ENCODE measurements around the gene MOAP1.
"Not testable (repeated sequence)": the region's sequence is repeated elsewhere in the genome, so short reads cannot be mapped to it uniquely, and the experiment has no call there.

The MOAP1 gene

GRCh38 chr14:93185349-93185720 is 638 bp upstream of the MOAP1 start:
- DNase-seq: no peak

- DNase-seq: no peak
Measured at GRCh38 chr14:93183596-93184317, 940 bp downstream of the MOAP1 start.

GRCh38 chr14:93175492-93175891 is 9.2 kb downstream of the MOAP1 start:
- DNase-seq: no peak

- not testable (repeated sequence) for DNase-seq
Measured at GRCh38 chr14:93174731-93175130, 10.0 kb downstream of the MOAP1 start.

GRCh38 chr14:93173943-93174395 is 10.7 kb downstream of the MOAP1 start:
- peak; percentile 1 for DNase-seq

- DNase-seq: no peak
Measured at GRCh38 chr14:93171376-93171775, 13.3 kb downstream of the MOAP1 start.

GRCh38 chr14:93170141-93170540 is 14.6 kb downstream of the MOAP1 start:
- DNase-seq: not testable (repeated sequence)

- DNase-seq: not testable (repeated sequence)
Measured at GRCh38 chr14:93169619-93170018, 15.1 kb downstream of the MOAP1 start.

- not testable (repeated sequence) for DNase-seq
Measured at GRCh38 chr14:93168610-93169009, 16.1 kb downstream of the MOAP1 start.

GRCh38 chr14:93165271-93166265 is 19.1 kb downstream of the MOAP1 start:
- DNase-seq: not testable (repeated sequence)

- DNase-seq: no peak
Measured at GRCh38 chr14:93163564-93163963, 21.1 kb downstream of the MOAP1 start.

GRCh38 chr14:93161411-93161940 is 23.2 kb downstream of the MOAP1 start:
- no peak for DNase-seq

GRCh38 chr14:93160353-93160801 is 24.3 kb downstream of the MOAP1 start:
- no peak for DNase-seq

- not testable (repeated sequence) for DNase-seq
Measured at GRCh38 chr14:93159625-93160352, 24.9 kb downstream of the MOAP1 start.

GRCh38 chr14:93158349-93158748 is 26.3 kb downstream of the MOAP1 start:
- not testable (repeated sequence) for DNase-seq

GRCh38 chr14:93156693-93157369 is 27.9 kb downstream of the MOAP1 start:
- no peak for DNase-seq

GRCh38 chr14:93155667-93156066 is 29.0 kb downstream of the MOAP1 start:
- no peak for DNase-seq

GRCh38 chr14:93153121-93153520 is 31.6 kb downstream of the MOAP1 start:
- DNase-seq: no peak

- DNase-seq: no peak
Measured at GRCh38 chr14:93150227-93151208, 34.2 kb downstream of the MOAP1 start.

- no peak for DNase-seq
Measured at GRCh38 chr14:93148979-93149378, 35.7 kb downstream of the MOAP1 start.
